UCSD-AML1 (cell line): ENCODE measurements around the gene BMP6.

ENCODE experiments used
- DNase-seq: peaks from one replicate; lab custom pipeline; 2025; ENCODE audit not compliant: unreplicated experiment; lab: John Stamatoyannopoulos, UW

BMP6 gene

DNA sequence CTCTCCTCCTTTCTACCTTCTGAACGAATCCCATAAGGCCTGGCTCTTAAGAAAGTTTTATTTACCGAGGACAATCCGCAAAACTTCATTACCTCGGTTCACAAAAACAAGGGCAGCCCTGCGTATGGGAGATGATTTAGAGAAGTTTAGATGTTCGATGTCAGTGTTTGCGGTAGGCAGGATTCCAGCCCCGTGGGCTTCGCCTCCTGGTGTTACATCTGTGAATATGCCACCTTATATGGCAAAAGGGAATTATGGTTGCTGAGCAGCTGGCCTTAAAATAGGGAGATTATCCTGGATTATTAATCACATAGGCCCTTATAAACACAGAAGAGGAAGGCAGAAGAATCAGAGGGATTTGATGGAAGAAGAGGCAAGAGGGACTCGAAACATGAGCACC, 21.1 kb downstream of the BMP6 start:
- DNase-seq: no peak

DNA sequence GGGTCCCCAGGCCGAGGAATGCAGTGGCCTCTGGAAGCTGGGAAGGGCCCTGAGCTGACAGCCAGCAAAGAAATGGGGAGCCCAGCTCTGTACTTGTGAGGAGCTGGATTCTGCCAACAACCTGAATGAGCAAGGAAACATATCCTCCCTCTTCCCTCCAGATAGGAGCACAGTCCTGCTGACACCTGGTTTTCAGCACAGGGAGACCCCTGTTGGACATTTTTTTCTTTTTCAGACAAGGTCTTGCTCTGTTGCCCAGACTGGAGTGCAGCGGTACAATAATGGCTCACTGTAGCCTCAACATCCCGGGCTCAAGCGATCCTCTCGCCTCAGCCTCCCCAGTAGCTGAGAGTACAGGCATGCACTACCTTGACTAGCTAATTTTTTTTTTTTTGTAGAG, 21.5 kb downstream of the BMP6 start:
- DNase-seq: no peak

DNA sequence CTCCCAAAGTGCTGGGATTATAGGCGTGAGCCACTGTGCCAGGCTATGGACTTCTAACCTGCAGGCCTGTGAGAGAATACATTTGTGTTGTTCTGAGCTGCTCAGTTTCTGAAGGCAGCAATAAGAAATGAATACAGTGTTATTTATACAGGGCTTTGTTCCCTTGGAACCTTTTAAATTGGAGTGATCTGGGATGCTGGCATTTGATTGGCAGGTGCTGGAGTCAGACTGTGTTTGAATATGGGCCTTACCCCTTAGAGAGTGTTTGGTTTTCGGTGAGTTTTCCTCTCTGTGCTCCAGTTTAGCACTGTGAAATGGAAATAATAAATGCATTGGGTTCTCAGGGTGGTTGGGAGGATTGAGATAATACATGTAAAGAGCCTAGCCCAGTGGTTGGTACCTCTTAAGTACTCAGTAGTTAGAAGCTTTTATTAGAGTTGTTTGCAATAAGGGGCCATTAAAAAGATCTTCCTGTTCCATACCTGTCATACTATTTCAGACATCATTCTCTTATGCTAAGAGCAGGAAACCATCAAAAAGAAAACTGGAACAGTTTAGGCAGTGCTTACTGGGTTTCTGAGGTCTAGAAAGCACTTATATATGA, 22.1 kb downstream of the BMP6 start:
- DNase-seq: no peak

DNA sequence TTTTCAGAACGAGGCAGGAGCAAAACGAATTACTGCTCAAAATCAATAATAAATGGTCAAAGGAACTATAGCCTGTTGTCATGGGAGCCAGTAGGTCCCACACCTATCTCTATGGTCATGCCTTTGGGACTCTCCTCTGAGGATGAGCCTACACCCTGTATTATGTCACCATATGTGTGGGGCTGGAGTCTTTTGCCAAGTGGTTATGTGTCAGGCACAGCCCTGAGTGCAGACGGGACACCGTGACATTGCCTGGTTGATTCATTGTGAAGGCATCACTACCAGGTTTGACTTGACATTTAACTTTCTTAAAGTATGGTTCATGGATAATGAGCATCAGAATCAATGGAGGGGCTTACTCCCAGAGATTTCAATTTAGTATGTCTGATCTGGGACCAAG, 23.6 kb downstream of the BMP6 start:
- no peak for DNase-seq

DNA sequence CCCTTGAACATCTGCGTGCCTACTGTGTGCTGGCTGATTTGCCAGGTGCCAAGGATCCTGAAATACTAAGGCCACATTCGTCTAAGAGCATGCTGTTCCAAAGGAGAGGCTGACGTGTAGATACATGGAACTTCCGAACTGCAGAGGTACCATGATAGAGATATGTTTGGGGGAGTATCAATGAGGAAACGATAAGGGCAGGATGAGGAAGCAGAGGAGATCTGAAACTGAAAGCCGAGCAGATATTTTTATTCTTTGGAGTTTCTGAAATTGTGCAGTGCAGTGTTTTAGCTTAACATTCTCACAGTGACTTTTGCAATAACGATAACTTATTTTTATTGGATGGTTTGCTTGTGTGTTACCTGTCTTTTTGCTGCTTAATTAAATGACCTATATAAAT, 24.3 kb downstream of the BMP6 start:
- DNase-seq: no peak

DNA sequence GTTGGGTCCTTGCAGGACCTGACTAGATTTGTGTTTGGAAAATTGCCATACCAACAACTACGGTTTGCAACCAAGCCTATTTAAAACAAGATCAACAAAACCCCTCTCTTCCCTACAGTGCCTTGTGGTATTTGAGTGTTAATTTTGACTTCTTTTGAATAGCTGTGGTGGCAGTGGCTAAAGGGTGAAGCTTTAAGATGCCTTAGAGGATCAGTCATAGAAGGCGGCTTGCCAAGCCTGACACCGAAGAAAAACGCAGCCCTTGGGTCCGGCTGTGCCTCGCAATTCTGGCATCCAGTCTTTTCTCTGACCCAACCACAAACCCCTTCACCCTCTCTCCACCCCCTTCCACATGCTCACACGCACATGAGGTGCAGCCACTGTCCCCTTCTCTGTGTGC, 32.6 kb downstream of the BMP6 start:
- DNase-seq: no peak

DNA sequence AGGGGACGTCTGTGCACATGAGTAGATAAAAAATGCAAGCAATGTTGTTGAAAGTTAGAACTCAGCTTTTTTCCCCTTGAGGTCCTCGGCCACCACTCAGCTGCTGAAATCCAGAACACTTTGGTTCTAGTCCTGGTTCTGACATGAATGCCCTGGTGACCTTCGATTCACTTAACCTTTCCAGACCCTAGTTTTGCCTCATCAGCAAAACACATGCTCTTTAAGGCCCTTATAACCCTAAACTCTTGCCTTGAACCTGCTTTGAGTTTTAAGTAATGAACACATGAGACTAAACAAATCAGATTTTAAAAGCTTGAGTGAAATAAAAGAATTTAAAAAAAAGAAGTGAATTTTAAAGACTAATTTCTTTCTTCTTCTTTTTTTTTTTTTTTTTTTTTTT, 33.4 kb downstream of the BMP6 start:
- no peak for DNase-seq

DNA sequence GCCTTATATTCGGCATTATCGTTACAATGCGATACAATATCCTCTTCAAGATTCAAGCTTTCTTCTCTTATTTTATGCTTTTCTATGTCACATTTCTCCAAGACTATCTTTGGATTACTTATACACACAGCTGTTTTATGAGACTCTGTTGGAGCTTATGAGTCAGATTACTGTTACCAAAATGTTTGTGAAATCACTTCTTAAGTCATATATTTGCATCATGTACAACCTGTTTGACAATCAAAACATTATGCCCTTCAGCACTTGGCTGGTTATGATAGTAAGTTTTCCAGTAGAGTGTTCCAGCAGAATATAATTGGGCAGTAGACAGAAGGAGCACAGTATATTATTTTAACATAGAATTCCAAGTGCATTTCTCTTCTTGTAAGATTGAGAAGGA, 35.2 kb downstream of the BMP6 start:
- no peak for DNase-seq

DNA sequence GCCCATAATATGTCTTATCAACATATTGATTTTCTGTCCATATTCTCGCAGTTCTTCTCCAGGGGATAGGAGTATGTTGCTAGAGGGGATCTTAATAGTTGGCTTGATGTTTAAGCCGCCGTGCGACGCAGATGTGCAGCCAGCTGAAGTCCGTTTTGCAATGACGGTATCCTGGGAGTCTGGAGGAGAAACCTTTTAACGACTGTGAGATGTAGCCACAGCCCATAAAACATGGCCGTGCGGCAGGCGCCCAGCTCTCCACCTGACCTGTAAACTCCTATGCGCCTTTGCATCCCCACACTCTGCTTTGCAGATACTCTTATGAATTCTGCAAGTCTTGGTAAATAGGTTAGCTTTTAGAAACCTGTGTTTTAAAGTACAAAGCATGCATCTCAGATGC, 36.9 kb downstream of the BMP6 start:
- no peak for DNase-seq

DNA sequence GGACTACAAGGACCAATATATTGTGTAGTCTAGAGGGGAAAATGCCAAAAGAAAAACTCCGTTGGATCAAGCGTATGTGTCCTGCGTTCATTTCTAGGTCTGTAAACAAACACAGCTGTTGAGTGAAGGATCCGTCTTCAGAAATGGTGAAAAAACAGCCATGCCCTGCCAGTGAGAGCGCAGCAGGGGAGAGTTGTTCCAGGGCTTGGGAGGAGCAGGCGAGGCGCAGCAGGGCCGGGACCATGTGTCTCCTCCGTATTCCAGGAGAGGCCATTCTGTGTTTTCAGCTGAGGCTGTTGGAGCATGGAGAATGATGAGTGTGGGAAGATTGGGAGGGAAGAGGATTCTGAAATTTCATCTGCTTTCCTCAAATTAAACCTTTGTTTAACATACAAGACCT, 38.0 kb downstream of the BMP6 start:
- DNase-seq: no peak

DNA sequence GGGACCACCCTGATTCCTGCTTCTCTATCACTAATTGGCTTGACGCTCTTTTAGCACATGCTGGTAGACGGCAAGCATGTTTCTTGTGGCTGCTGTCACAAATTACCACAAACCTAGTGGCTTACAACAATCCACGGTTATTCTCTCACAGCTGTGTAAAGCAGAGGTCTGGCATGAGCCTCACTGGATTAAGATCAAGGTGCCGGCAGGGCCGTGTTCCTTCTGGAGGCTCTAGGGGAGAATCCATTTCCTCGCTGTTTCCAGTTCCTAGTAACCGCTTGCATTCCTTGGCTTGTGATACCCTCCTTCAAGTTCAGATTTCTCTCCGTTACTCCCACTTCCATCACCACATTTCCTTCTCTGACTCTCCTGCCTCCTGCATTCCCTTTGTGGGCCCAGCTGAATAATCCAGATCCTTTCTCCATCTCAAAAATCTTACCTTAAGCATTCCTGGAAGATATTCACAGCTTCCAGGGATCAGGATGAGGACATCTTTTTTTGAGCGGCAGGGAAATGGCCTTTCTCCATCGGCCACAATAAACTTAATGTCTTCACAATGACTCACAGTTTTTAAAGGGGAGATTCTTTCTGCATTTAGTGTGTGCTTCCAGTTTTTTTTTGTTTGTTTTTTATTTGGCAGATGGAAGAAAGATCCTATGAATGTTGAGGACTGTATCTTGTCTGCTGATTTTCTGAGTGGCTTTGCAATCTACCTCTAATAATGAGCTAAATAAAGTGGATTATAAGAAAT, 39.9 kb downstream of the BMP6 start:
- no peak for DNase-seq

DNA sequence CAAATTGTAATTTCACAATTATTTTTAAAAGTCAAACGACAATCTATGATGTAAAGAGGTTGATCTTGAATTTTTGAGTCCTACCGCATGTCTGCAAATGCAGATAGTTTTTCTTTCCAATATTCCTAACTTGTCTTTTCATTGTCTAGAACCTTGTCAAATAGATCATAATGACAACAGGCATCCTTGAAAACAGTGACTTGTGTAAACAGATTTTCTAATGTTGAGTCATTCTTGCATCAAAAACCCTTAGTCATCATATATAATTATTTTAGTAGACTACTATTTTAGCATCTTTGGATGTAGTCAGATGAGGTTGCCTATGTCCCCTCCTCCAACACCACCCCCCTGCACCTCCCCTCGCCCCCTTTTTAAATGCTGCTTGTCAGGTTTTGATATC, 43.8 kb downstream of the BMP6 start:
- DNase-seq: no peak

DNA sequence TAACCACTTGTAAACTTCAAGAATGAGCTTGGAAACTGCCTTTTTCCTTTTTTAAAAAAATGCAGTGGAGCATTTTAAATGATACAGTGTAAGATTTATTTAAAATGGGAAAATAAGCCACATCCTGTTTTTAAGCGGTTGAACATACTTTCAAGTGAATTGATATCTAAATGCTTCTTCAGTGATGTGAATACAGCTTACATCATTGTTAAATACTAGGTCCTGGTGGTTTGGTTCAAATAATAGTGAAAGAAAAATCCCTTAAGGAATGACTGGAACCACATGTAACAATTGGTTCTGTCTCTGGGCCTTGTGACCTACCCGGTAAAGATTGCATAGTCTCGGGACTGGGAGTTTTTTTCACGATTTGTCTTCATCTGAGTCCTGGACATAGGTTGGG, 44.2 kb downstream of the BMP6 start:
- no peak for DNase-seq

DNA sequence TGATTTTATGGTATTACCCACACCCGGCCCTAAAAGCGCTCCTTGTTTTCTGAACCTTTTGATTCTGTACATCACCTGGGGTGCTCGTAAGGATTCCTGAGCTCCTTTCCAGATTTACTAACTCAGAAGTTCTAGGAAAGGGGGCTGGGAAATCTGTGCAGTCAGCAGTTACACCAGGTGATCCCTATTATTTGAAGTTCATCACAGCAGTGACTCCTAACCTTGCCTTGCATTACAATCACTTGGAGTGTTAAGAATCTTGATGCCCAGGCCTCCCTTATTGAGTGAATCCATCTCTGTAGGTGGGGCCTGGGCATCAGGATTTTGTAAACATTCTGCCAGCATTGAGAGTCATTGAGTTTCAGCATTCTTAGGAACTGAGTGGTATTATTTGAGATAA, 44.7 kb downstream of the BMP6 start:
- no peak for DNase-seq

DNA sequence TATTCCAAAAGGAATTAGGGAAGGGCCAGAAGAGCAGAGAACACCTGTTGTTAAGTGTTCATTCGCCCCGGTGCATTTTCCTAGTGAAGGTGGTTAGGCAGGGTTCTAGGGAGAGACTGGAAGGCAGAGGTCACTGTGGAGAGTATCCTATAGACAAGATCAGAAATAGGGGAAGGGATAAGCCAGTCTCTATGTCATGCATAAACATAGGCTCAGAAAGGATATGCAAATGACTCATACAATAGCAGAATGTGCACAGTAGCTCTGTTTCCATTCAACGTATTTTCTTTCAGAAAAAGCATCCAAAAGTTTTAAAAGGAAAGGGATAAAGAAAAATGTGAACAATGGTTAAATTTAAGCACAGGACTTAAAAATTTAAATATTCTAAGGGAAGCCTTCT, 47.4 kb downstream of the BMP6 start:
- DNase-seq: no peak

DNA sequence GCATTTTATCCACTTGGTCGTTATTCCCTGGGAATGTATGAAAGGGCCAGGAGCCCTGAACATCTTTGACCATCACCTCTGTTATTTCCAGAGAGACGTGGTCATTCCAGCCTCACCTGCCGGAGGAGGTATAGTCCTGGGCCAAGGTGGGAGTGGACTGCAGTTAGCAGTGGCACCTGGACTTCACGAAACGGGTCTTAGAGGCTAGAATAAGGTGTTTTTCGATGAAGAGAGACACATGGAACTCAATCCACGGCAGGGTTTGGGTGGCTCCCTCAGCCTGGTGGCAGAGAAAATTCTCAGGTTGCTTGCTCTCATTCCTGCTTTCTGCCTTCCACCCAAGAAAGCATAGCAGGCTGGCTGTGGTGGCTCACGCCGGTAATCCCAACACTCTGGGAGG, 48.0 kb downstream of the BMP6 start:
- DNase-seq: no peak

DNA sequence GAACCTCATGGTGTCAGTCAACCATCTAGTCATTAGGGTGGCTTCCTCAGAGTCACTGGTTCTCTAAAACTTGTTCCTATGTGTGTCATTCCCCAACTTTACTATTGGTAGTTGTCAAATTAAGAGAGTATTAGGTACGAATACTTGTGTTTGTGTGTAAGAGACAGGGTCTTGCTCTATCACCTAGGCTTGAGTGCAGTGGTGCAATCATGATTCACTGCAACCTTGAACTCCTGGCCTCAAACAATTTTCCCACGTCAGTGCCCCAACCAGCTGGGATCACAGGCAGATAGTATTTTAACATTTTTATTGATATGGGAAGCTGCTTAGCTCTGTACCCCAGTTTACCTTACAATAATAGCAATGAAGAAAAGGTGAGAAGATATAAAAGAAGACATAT, 50.6 kb downstream of the BMP6 start:
- no peak for DNase-seq

DNA sequence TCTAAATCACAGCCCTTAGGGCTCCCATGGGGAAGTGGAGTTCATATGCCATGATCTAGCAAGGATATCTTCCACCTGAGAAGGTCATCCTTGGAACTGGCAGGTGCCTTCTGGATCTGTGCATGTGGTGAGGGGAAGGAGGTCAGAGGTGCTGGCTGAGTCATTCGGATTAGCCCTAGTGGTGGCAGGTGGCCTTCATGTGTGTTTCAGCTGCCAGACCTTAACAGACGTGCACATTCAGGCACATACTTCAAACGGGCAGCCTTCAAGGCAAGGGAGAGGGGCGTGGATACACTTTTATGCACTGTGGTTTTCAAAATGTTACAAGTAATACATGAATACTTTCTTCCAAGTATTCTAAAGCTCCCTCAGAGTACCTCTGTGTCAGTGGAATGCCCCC, 51.2 kb downstream of the BMP6 start:
- DNase-seq: no peak

DNA sequence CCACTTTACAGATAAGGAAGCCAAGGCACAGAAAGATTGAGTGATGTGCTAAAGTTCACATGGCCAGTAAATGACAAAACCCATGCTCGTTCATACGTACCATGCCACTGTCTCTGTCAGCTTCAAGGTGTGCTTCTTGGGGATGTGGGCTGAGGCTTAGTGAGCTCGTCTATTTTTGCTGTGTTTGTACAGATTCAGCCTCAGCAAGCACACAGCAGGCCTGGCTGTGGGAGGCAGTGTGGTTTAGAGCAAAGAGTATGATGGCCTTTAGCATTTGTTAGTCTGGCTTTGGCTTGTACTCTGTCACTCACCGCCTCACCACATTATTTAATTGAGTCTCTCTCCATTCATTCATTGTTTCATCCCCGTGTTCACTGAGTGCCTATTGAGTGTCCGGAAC, 55.3 kb downstream of the BMP6 start:
- DNase-seq: no peak

DNA sequence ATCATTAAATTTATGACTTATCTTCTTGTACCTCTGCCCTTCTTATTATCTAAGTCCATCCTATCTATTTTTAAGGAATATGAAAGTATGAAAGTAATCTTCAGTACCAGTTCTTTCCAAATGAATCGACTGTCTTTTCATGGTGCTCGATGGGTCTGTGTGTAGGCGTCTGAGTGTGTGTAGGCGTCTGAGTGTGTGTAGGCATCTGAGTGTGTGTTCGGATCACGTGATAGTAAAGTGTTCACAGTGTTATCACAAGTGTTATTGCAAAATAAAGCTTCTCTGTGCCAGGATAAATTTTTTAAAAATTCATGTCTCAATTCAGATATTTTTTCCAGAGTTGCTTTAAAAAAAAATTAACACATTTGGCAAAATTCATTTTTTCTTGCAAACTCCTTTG, 58.3 kb downstream of the BMP6 start:
- no peak for DNase-seq

DNA sequence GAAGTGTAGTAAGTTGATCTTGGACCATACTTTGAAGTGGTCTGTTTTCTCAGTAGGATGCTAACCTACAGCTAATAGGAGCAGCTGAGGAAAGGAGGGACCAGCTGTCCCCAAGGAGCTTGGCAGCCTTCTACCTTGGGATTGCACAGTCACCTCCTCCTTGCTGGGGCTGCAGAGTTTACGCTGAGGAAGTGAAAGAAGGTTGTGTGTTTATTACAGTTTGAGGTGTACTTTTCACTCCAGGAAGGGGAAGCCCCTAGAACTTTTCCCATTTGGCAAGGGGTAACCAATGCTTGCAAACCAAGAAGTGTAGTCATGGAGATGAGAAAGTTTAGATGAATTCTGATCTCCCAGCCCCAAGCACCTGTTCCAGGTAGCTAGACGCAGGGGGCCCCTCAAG, 58.8 kb downstream of the BMP6 start:
- DNase-seq: no peak

DNA sequence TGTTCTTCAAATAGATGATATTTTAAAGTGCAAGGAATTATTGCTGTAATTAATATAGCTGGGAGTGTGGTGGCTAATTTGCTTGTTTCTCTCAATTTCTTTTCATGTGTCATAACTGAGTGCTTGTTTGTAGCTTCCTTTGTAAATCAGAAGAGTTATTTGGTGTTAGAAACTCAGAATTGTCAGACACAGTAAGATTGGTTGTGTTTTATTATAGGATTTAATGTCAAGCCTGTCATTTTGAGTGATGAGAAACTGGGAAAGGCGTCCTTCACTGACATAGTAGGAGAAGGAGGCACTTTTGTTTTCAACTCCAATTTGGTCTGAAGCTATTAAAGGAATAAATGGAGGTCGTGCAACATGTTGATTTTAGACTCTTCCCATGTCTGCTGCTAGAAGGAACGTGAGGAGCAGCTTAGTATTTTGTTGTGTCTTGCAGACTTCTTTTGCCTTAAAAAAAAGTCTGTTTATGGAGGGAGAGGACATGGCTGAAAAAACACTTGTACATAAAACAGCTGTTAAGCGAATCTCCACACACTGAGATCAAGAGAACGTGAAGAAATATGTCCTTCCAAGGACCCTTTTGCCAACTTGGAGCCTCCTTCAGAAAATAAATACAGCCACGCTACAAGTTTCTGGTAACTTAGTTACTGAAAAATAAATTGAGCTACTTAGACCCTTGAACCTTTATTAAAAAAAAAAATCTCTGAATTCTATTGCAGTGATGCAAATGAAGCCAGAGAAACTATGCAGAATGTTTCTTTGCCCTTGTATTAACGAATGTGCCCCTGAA, 59.5 kb downstream of the BMP6 start:
- no peak for DNase-seq
